Upper lobe of left lung (tissue), 6 donors: Measurements from ENCODE around the gene ST3GAL6. TPM values are rescaled to one million over a fixed set of nuclear protein-coding genes. Genes with fewer than 3 reads are reported as not detected.

Source experiments
- ATAC-seq, 2 donors: fragments of 200-7000 bp; cut with Tn5 transposase; one replicate each; pipeline ENCODE4 v1.9.1; 2022; ENCODE audit warnings: mild to moderate bottlenecking in 2 of 2, moderate library complexity in 2 of 2; ENCODE audit not compliant: low FRiP score in 2 of 2
- DNase-seq, 2 donors: peaks; one replicate each; pipeline ENCODE4 v3.0.0-alpha.2; 2019 to 2020
- H3K27ac ChIP-seq, 4 donors: fragments of 200-600 bp; sonication (generic); one replicate each; pipeline ENCODE4 v1.5.1; 2016 to 2019
- H3K27me3 ChIP-seq, 4 donors: fragments of 200-600 bp; sonication (generic); one replicate each; pipeline ENCODE4 v1.5.1; 2017 to 2019
- H3K36me3 ChIP-seq, 4 donors: fragments of 200-600 bp; sonication (generic); one replicate each; pipeline ENCODE4 v1.5.1; 2016 to 2019
- H3K4me1 ChIP-seq, 4 donors: fragments of 200-600 bp; sonication (generic); one replicate each; pipeline ENCODE4 v1.5.1; 2018 to 2019
- H3K4me3 ChIP-seq, 4 donors: fragments of 200-600 bp; sonication (generic); one replicate each; pipeline ENCODE4 v1.5.1; 2017 to 2019; ENCODE audit warnings: mild to moderate bottlenecking in 2 of 4, moderate library complexity in 1 of 4
- H3K9me3 ChIP-seq, 4 donors: fragments of 200-600 bp; sonication (generic); one replicate each; pipeline ENCODE4 v1.5.1; 2018 to 2019
- CTCF ChIP-seq, 6 experiments: fragments of 450-650 bp in 4 of 6; fragments of 200-600 bp in 2 of 6; sonication (generic) in 2 of 6; IDR thresholded peaks; one replicate each; pipeline ENCODE4 v1.5.1; 2016 to 2019; ENCODE audit warnings: antibody characterized with exemption in 6 of 6
- EP300 ChIP-seq, 4 donors: sonication (generic); formaldehyde crosslinking; IDR thresholded peaks; one replicate each; pipeline ENCODE4 v1.5.1; 2017; ENCODE audit warnings: antibody characterized with exemption in 4 of 4, control low read depth in 2 of 4
- POLR2A ChIP-seq, 4 donors: fragments of 450-650 bp; IDR thresholded peaks; one replicate each; pipeline ENCODE4 v1.5.1; 2016 to 2017; ENCODE audit warnings: antibody characterized with exemption in 4 of 4, mild to moderate bottlenecking in 2 of 4
- POLR2AphosphoS5 ChIP-seq, 2 donors: sonication (generic); formaldehyde crosslinking; IDR thresholded peaks; one replicate each; pipeline ENCODE4 v1.5.1; 2017; ENCODE audit warnings: antibody characterized with exemption in 2 of 2
- WGBS, 2 donors: methylation state at CpG; one replicate each; pipeline ENCODE4 v1.1.5; 2017 to 2018; 5-methylcytosine and 5-hydroxymethylcytosine counted together
- total RNA-seq, 6 donors: library from RNA; depleted of rRNA in 4 of 6; stranded (reverse); fragments of >200 nt in 4 of 6; gene quantifications; one replicate each; pipeline versions ENCODE4 v1.1.0 to v1.2.1, GENCODE V29; 2016 to 2021
- donor health status: DM: no; HTN: no; CAD: no; lungs with moderate emphysema.
- donor health status: DM: no; HTN: yes; CAD: no; lungs with severe emphysema.

ST3GAL6 gene
- total RNA-seq, 6 donors from 2014 or later: 11.2 to 29.3 (median 24.5) TPM

GRCh38 chr3:98741121-98741716, 21.9 kb upstream of the ST3GAL6 start:
- no peak for DNase-seq
- H3K36me3 ChIP-seq: no peaks in the 10 kb centered on the region
- no peak overlapping the region for H3K4me3 ChIP-seq
- 82 to 84% methylated on average over 5 of the region's 5 CpGs for WGBS, 2 donors
- H3K9me3 ChIP-seq: no peaks in the 10 kb centered on the region
- peaks cover 0 to 11% (median 0%) of the 10 kb centered on the region in 4 donors for H3K4me1 ChIP-seq
- TF ChIP-seq CTCF (IDR thresholded peaks at IDR 0.05) (no peak), POLR2AphosphoS5 (IDR thresholded peaks at IDR 0.05) (no peak), EP300 (IDR thresholded peaks at IDR 0.05) (no peak), POLR2A (IDR thresholded peaks at IDR 0.05) (no peak)
- no peak overlapping the region for H3K27ac ChIP-seq
- H3K27me3 ChIP-seq: no peaks in the 10 kb centered on the region
- ATAC-seq: no peak

GRCh38 chr3:98743071-98743470, 20.1 kb upstream of the ST3GAL6 start:
- TF ChIP-seq CTCF (IDR thresholded peaks at IDR 0.05): no peak
- TF ChIP-seq EP300 (IDR thresholded peaks at IDR 0.05): no peak
- no peak for TF ChIP-seq POLR2A (IDR thresholded peaks at IDR 0.05)
- no peak for TF ChIP-seq POLR2AphosphoS5 (IDR thresholded peaks at IDR 0.05)
- no peak overlapping the region for H3K27ac ChIP-seq
- H3K27me3 ChIP-seq: no peaks in the 10 kb centered on the region
- H3K4me1 ChIP-seq: peaks cover 0 to 11% (median 0%) of the 10 kb centered on the region in 4 donors
- H3K4me3 ChIP-seq: no peak overlapping the region
- peak in 1 of 2 donors; percentile 59 for DNase-seq
- no peaks in the 10 kb centered on the region for H3K36me3 ChIP-seq
- H3K9me3 ChIP-seq: no peaks in the 10 kb centered on the region
- 61 to 66% methylated on average over 5 of the region's 5 CpGs for WGBS, 2 donors
- peak; percentile 34 to 66 for ATAC-seq

- TF ChIP-seq POLR2AphosphoS5 (IDR thresholded peaks at IDR 0.05): no peak
- no peak for TF ChIP-seq POLR2A (IDR thresholded peaks at IDR 0.05)
- TF ChIP-seq EP300 (IDR thresholded peaks at IDR 0.05): no peak
- TF ChIP-seq CTCF (IDR thresholded peaks at IDR 0.05): no peak
- Histone ChIP-seq H3K27ac (no peak overlapping the region), H3K9me3 (no peaks in the 10 kb centered on the region), H3K36me3 (no peaks in the 10 kb centered on the region), H3K27me3 (no peaks in the 10 kb centered on the region), H3K4me1 (peaks cover 0 to 11% (median 0%) of the 10 kb centered on the region in 4 donors), H3K4me3 (no peak overlapping the region)
- ATAC-seq: no peak
- DNase-seq: no peak
Measured at GRCh38 chr3:98744283-98744682, 18.9 kb upstream of the ST3GAL6 start.

GRCh38 chr3:98745718-98746117, 17.4 kb upstream of the ST3GAL6 start:
- TF ChIP-seq EP300 (IDR thresholded peaks at IDR 0.05): no peak
- Histone ChIP-seq H3K27me3 (no peaks in the 10 kb centered on the region), H3K9me3 (no peaks in the 10 kb centered on the region), H3K36me3 (no peaks in the 10 kb centered on the region), H3K4me3 (no peak overlapping the region), H3K4me1 (peaks cover 0 to 11% (median 0%) of the 10 kb centered on the region in 4 donors), H3K27ac (no peak overlapping the region)
- ATAC-seq (no peak), DNase-seq (no peak)
- 86 to 89% methylated on average over 1 of the region's 1 CpG for WGBS, 2 donors

GRCh38 chr3:98746122-98746521, 17.0 kb upstream of the ST3GAL6 start:
- Histone ChIP-seq H3K9me3 (no peaks in the 10 kb centered on the region), H3K36me3 (no peaks in the 10 kb centered on the region), H3K4me1 (peaks cover 0 to 11% (median 0%) of the 10 kb centered on the region in 4 donors), H3K27me3 (no peaks in the 10 kb centered on the region), H3K27ac (no peak overlapping the region), H3K4me3 (no peak overlapping the region)
- no peak for TF ChIP-seq EP300 (IDR thresholded peaks at IDR 0.05)
- TF ChIP-seq POLR2AphosphoS5 (IDR thresholded peaks at IDR 0.05): no peak
- no peak for TF ChIP-seq CTCF (IDR thresholded peaks at IDR 0.05)
- TF ChIP-seq POLR2A (IDR thresholded peaks at IDR 0.05): no peak
- ATAC-seq (no peak), DNase-seq (no peak)
- 80 to 89% methylated on average over 4 of the region's 4 CpGs for WGBS, 2 donors
